ENCODE data around the gene ARID2.
A peak's percentile ranks its signal among the peaks of the same experiment; 100 is the strongest.

The ARID2 gene

DNA sequence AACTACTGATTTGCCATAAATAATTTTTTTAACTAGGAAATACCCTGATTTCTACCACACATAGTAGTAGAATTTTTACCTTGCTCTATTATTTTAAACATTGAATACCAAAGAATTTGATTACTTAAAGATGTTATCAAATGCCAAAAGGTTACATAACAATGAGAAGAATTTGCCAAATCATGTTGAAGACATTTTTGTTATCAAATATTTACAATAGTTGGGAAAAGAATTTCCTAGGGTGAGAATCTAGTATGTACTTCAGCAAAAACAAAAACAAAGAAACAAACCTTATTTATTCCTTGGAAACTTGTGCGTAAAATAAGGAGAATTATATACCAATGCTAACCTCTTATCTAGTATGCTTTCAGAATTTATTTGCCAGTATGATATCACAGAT lies 153.7 kb downstream of the ARID2 start:
- Histone ChIP-seq H3K4me3 (ENCODE audit: low read length) (no peak overlapping the region), H3K4me1 (ENCODE audit: control insufficient read depth, insufficient read depth, low read length) (no peaks in the 10 kb centered on the region; the same call in none of the 2 replicates), H3K9me3 (ENCODE audit: control insufficient read depth, insufficient read depth, low read length) (no peaks in the 10 kb centered on the region), H3K27ac (ENCODE audit: low read length) (no peak overlapping the region), H3K36me3 (ENCODE audit: control insufficient read depth, insufficient read depth, low read length) (peaks cover 4% of the 10 kb centered on the region; the same call in 1 of the 2 replicates), H3K27me3 (ENCODE audit: control insufficient read depth, insufficient read depth, low read length) (no peaks in the 10 kb centered on the region)
- no peak for DNase-seq (ENCODE audit: low read depth, low spot score)
- no CpG with 5 or more reads among the region's 1 CpG for WGBS (ENCODE audit: insufficient coverage, insufficient read length)

DNA sequence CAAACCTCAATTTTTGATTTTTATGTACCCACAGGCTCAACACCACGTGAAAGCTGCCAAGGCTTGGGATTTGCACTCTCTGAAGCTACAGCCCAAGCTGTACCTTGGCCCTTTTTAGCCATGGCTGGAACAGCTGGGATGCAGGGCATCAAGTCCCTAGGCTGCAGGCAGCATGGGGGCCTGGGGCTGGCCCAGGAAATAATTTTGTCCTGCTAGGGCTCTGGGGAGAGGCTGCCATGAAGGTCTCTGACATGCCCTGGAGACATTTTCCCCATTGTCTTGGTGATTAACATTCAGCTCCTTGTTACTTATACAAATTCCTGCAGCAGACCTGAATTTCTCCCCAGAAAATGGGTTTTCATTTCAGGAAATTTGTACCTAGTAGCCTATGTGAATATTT lies 157.2 kb downstream of the ARID2 start:
- no peak overlapping the region for H3K4me3 ChIP-seq (ENCODE audit: low read length)
- DNase-seq (ENCODE audit: low read depth, low spot score): no peak
- no peaks in the 10 kb centered on the region for H3K27me3 ChIP-seq (ENCODE audit: control insufficient read depth, insufficient read depth, low read length)
- H3K27ac ChIP-seq (ENCODE audit: low read length): no peak overlapping the region
- no peaks in the 10 kb centered on the region; the same call in none of the 2 replicates for H3K4me1 ChIP-seq (ENCODE audit: control insufficient read depth, insufficient read depth, low read length)
- no CpG with 5 or more reads among the region's 1 CpG for WGBS (ENCODE audit: insufficient coverage, insufficient read length)
- no peaks in the 10 kb centered on the region for H3K9me3 ChIP-seq (ENCODE audit: control insufficient read depth, insufficient read depth, low read length)
- H3K36me3 ChIP-seq (ENCODE audit: control insufficient read depth, insufficient read depth, low read length): peaks cover 4% of the 10 kb centered on the region; the same call in 1 of the 2 replicates

DNA sequence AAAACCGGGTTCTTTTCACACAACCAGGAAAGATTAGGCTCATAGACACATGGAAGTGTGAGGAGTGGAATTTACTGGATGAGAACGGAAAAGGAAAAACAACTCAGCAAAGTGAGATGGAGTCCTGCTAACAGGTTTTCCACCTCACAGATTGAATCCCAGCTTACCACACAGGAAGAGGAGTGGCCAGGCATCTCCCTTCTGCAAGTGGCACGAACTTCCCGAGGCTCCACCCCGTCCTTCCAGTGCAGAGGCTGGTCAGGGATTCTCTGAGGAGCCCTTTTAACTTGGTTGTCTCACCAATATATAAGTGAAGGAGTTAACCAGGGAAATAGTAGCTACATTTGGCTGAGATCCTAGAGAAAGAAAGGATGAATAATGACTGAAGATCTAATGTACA lies 158.0 kb downstream of the ARID2 start:
- no peaks in the 10 kb centered on the region for H3K9me3 ChIP-seq (ENCODE audit: control insufficient read depth, insufficient read depth, low read length)
- no peak overlapping the region for H3K4me3 ChIP-seq (ENCODE audit: low read length)
- H3K36me3 ChIP-seq (ENCODE audit: control insufficient read depth, insufficient read depth, low read length): peaks cover 4% of the 10 kb centered on the region; the same call in 1 of the 2 replicates
- no peaks in the 10 kb centered on the region; the same call in none of the 2 replicates for H3K4me1 ChIP-seq (ENCODE audit: control insufficient read depth, insufficient read depth, low read length)
- peak; percentile 2 for DNase-seq (ENCODE audit: low read depth, low spot score)
- no CpG with 5 or more reads among the region's 5 CpGs for WGBS (ENCODE audit: insufficient coverage, insufficient read length)
- no peak overlapping the region for H3K27ac ChIP-seq (ENCODE audit: low read length)
- H3K27me3 ChIP-seq (ENCODE audit: control insufficient read depth, insufficient read depth, low read length): no peaks in the 10 kb centered on the region

DNA sequence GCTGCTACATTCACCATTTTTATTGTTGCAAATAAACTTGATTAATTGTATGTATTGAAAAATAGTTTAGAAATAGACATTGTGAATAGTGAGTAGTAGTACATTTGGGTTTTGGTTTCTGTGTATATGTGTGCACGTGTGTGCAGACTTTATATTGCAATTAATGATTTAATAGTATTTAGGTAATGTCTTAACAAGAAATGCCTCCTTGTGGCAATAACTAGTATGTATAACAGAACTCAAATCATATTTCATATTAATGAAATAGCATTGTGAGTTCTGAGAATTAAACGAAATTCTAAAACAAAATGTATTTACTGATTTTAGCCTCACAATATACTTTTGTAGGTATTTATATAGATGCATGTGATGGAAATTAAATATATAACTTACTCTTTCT lies 160.8 kb downstream of the ARID2 start:
- Histone ChIP-seq H3K4me1 (ENCODE audit: control insufficient read depth, insufficient read depth, low read length) (no peaks in the 10 kb centered on the region; the same call in none of the 2 replicates), H3K27me3 (ENCODE audit: control insufficient read depth, insufficient read depth, low read length) (no peaks in the 10 kb centered on the region), H3K36me3 (ENCODE audit: control insufficient read depth, insufficient read depth, low read length) (peaks cover 6% of the 10 kb centered on the region; the same call in 1 of the 2 replicates), H3K4me3 (ENCODE audit: low read length) (no peak overlapping the region), H3K27ac (ENCODE audit: low read length) (no peak overlapping the region), H3K9me3 (ENCODE audit: control insufficient read depth, insufficient read depth, low read length) (no peaks in the 10 kb centered on the region)
- no peak for DNase-seq (ENCODE audit: low read depth, low spot score)
- 100% methylated on average over 1 of the region's 2 CpGs for WGBS (ENCODE audit: insufficient coverage, insufficient read length)

DNA sequence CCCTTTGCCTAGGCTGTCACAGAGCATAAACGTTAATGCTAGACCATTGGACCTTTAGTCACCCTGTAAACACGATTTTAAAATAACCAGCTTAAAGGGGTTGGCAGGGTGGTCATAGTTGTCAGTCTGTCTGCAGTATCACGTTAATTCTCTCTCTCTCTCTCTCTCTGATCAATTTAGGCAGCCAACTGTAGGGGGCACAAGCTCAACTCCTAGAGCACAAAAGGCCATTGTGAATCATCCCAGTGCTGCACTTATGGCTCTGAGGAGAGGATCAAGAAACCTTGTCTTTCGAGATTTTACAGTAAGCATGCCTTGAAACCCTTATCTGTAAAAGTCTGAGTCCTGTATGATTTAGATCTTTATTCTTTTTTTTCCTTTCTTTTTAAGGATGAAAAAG lies 163.7 kb downstream of the ARID2 start:
- Histone ChIP-seq H3K9me3 (ENCODE audit: control insufficient read depth, insufficient read depth, low read length) (no peaks in the 10 kb centered on the region), H3K4me1 (ENCODE audit: control insufficient read depth, insufficient read depth, low read length) (no peaks in the 10 kb centered on the region), H3K36me3 (ENCODE audit: control insufficient read depth, insufficient read depth, low read length) (peaks cover 5% of the 10 kb centered on the region; the same call in 1 of the 2 replicates), H3K27ac (ENCODE audit: low read length) (no peak overlapping the region), H3K27me3 (ENCODE audit: control insufficient read depth, insufficient read depth, low read length) (no peaks in the 10 kb centered on the region), H3K4me3 (ENCODE audit: low read length) (no peak overlapping the region)
- peak; percentile 35 for DNase-seq (ENCODE audit: low read depth, low spot score)
- no CpG with 5 or more reads among the region's 4 CpGs for WGBS (ENCODE audit: insufficient coverage, insufficient read length)

DNA sequence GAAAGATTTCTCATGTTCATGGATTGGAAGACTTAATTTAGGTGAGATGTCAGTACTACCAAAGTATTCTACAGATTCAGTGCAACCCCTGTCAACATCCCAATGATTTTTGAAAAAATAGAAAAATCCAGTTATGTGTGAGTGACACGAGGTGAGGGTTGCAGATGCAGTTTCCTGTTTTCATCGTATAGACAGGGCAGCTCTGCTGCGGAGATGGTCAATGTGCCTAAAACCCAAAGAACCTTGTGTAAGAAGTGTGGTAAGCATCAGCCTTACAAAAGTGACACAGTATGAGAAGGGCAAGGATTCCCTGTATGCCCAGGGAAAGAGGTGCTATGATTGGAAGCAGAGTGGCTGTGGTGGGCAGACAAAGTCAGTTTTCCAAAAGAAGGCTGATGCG lies 166.5 kb downstream of the ARID2 start:
- H3K36me3 ChIP-seq (ENCODE audit: control insufficient read depth, insufficient read depth, low read length): peaks cover 5% of the 10 kb centered on the region; the same call in 1 of the 2 replicates

DNA sequence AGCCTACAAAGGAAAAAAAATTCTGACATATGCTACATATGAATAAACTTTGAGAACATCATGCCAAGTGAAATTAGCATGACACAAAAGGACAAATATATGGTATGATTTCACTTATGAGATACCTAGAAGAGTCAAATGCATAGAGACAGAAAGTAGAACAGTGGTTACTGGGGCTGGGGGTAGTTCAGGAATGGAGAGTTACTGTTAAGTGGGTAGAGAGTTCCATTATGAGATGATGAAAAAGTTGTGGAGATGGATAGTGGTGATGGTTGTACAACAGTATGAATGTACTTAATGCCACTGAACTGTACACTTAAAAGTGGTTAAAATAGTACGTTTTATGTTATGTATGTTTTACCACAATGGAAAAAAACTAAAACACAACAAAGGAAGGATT lies 168.6 kb downstream of the ARID2 start:
- DNase-seq (ENCODE audit: low read depth, low spot score): no peak
- Histone ChIP-seq H3K9me3 (ENCODE audit: control insufficient read depth, insufficient read depth, low read length) (no peaks in the 10 kb centered on the region), H3K4me3 (ENCODE audit: low read length) (no peak overlapping the region), H3K27ac (ENCODE audit: low read length) (no peak overlapping the region), H3K4me1 (ENCODE audit: control insufficient read depth, insufficient read depth, low read length) (no peaks in the 10 kb centered on the region), H3K36me3 (ENCODE audit: control insufficient read depth, insufficient read depth, low read length) (peaks cover 5% of the 10 kb centered on the region; the same call in 1 of the 2 replicates), H3K27me3 (ENCODE audit: control insufficient read depth, insufficient read depth, low read length) (no peaks in the 10 kb centered on the region)
- no CpG with 5 or more reads among the region's 1 CpG for WGBS (ENCODE audit: insufficient coverage, insufficient read length)

More for the DNA sequence above, 166.5 kb downstream of the ARID2 start:
- H3K27ac ChIP-seq (ENCODE audit: low read length): no peak overlapping the region
- H3K4me3 ChIP-seq (ENCODE audit: low read length): no peak overlapping the region
- no peaks in the 10 kb centered on the region for H3K9me3 ChIP-seq (ENCODE audit: control insufficient read depth, insufficient read depth, low read length)
- H3K4me1 ChIP-seq (ENCODE audit: control insufficient read depth, insufficient read depth, low read length): no peaks in the 10 kb centered on the region
- DNase-seq (ENCODE audit: low read depth, low spot score): no peak
- no peaks in the 10 kb centered on the region for H3K27me3 ChIP-seq (ENCODE audit: control insufficient read depth, insufficient read depth, low read length)
- WGBS (ENCODE audit: insufficient coverage, insufficient read length): no CpG with 5 or more reads among the region's 4 CpGs

DNA sequence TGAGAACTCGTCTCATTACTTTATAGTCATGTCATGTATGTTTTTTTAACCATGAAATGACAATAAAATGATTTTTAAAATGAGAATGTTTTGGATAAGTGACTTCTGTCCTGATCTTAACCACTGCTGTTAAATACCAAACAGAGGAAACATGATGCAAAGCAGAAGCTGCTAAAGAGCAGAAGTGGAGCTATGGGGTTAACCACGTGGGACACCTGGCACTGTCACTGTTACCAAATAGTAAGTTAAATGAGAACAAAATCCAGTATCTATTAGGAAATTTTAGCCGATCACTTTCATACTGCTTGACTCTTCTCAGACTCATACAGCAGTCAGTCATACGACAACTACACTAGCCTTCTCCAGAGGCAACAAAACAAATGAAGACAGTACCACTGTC lies 178.4 kb downstream of the ARID2 start:
- no CpG with 5 or more reads among the region's 4 CpGs for WGBS (ENCODE audit: insufficient coverage, insufficient read length)
- H3K4me3 ChIP-seq (ENCODE audit: low read length): no peak overlapping the region
- no peaks in the 10 kb centered on the region for H3K36me3 ChIP-seq (ENCODE audit: control insufficient read depth, insufficient read depth, low read length)
- no peaks in the 10 kb centered on the region for H3K27me3 ChIP-seq (ENCODE audit: control insufficient read depth, insufficient read depth, low read length)
- H3K4me1 ChIP-seq (ENCODE audit: control insufficient read depth, insufficient read depth, low read length): no peaks in the 10 kb centered on the region
- DNase-seq (ENCODE audit: low read depth, low spot score): no peak
- no peak overlapping the region for H3K27ac ChIP-seq (ENCODE audit: low read length)
- H3K9me3 ChIP-seq (ENCODE audit: control insufficient read depth, insufficient read depth, low read length): no peaks in the 10 kb centered on the region

DNA sequence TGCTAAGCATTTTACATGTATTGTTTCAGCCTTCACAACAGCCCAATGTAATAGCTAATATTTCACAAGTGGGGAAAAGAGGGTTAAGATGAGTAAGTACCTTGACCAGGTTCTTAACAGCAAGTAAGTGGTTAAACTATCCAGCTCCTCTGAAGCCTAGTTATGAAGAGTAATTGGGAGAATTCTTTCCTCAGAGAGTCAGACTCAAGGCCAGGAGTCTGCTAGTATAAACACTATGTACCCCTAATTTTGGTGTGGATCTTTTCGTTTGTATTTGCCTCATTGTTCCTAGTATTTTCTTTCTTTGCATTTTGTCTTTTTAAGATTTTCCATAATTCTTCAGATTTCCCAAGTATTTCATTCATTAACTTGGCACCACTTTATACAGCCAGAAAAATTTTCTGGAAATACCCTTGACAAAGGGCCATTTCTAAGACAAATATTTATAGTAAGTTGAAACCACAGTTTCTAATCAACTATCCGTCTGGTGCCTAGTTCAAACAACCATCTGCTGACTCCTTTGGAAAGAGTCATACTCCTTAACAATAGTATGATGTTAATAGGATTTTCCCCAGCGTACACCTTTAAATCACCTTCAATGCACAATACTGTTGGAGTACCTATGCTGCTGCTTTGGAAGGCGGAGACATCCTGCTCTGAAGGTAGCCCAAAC lies 179.7 kb downstream of the ARID2 start:
- H3K27ac ChIP-seq (ENCODE audit: low read length): no peak overlapping the region
- no peak for DNase-seq (ENCODE audit: low read depth, low spot score)
- H3K4me1 ChIP-seq (ENCODE audit: control insufficient read depth, insufficient read depth, low read length): no peaks in the 10 kb centered on the region
- H3K9me3 ChIP-seq (ENCODE audit: control insufficient read depth, insufficient read depth, low read length): no peaks in the 10 kb centered on the region
- H3K4me3 ChIP-seq (ENCODE audit: low read length): no peak overlapping the region
- no peaks in the 10 kb centered on the region for H3K27me3 ChIP-seq (ENCODE audit: control insufficient read depth, insufficient read depth, low read length)
- H3K36me3 ChIP-seq (ENCODE audit: control insufficient read depth, insufficient read depth, low read length): no peaks in the 10 kb centered on the region
- no CpG with 5 or more reads among the region's 4 CpGs for WGBS (ENCODE audit: insufficient coverage, insufficient read length)

DNA sequence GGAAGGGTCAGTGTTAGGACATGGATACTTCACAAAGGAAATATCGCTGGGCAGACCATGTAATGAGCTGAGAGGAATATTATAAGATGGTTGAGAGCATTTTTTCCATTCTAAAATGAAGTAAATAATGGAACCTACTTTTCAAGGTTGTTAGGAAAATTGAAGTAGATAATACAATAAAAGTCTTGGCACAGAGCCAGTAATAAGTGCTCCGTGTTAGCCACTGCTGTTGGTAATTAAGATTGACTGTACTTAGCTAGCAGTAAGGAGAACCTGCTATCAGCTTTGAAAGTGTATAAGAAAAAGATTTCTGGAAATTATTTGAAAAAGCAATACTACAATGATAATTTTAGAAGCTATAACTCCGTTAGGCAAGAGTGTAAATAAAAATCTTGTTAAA lies 183.3 kb downstream of the ARID2 start:
- H3K27ac ChIP-seq (ENCODE audit: low read length): no peak overlapping the region
- no peaks in the 10 kb centered on the region for H3K9me3 ChIP-seq (ENCODE audit: control insufficient read depth, insufficient read depth, low read length)
- no peaks in the 10 kb centered on the region for H3K36me3 ChIP-seq (ENCODE audit: control insufficient read depth, insufficient read depth, low read length)
- no peak for DNase-seq (ENCODE audit: low read depth, low spot score)
- whole genome bisulfite sequencing (ENCODE audit: insufficient coverage, insufficient read length): no CpG with 5 or more reads among the region's 3 CpGs
- no peak overlapping the region for H3K4me3 ChIP-seq (ENCODE audit: low read length)
- no peaks in the 10 kb centered on the region for H3K4me1 ChIP-seq (ENCODE audit: control insufficient read depth, insufficient read depth, low read length)
- no peaks in the 10 kb centered on the region for H3K27me3 ChIP-seq (ENCODE audit: control insufficient read depth, insufficient read depth, low read length)

DNA sequence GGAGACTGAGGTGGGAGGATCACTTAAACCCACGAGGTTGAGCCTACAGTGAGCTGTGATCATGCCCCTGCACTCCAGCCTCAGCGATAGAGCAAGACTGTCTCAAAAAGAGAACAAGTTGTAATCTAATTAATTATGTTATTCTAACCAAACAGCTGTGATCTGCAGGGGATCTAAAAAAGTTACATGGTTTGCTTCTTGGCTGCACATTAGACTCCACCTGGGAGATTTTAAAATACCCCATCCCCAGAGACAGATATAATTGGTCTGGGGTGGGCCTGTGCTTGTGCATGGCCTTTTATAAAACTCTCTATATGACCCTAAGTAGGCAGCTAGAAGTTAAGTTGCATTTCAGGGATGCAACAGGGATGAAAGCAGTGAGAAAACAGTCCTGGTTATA lies 184.1 kb downstream of the ARID2 start:
- no peaks in the 10 kb centered on the region for H3K9me3 ChIP-seq (ENCODE audit: control insufficient read depth, insufficient read depth, low read length)
- no peak overlapping the region for H3K4me3 ChIP-seq (ENCODE audit: low read length)
- DNase-seq (ENCODE audit: low read depth, low spot score): no peak
- WGBS (ENCODE audit: insufficient coverage, insufficient read length): no CpG with 5 or more reads among the region's 2 CpGs
- H3K36me3 ChIP-seq (ENCODE audit: control insufficient read depth, insufficient read depth, low read length): no peaks in the 10 kb centered on the region
- no peaks in the 10 kb centered on the region for H3K27me3 ChIP-seq (ENCODE audit: control insufficient read depth, insufficient read depth, low read length)
- H3K27ac ChIP-seq (ENCODE audit: low read length): no peak overlapping the region
- no peaks in the 10 kb centered on the region for H3K4me1 ChIP-seq (ENCODE audit: control insufficient read depth, insufficient read depth, low read length)

Measured in iPS DF 6.9 (cell line).